Measurements from ENCODE around the gene PHF2. TPM values are rescaled to one million over a fixed set of nuclear protein-coding genes. Genes with fewer than 3 reads are reported as not detected.

PHF2 gene
- polyA plus RNA-seq, 4 donors, result 8.6 to 21.2 (median 12.8) TPM

DNA sequence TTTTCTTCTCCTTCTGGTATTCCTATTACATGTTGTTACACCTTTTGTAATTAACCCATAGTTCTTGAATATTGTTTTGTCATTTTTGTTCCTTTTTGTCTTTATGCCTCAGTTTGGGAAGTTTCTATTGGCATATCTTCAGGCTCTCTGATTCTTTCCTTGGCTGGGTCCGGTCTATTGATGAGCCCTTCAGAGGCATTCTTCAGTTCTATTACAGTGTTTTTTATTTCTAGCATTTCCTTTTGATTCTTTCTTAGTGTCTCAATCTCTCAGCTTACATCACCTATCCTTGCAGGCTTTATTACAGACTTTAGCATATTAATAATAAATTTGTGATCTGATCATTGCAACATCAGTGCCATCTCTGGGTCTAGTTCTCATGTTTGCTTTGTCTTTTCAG lies 33.8 kb downstream of the PHF2 start:
- WGBS, 3 donors, result 98 to 100% (median 100%) methylated on average over 1 of the region's 1 CpG
- DNase-seq, result no peak

DNA sequence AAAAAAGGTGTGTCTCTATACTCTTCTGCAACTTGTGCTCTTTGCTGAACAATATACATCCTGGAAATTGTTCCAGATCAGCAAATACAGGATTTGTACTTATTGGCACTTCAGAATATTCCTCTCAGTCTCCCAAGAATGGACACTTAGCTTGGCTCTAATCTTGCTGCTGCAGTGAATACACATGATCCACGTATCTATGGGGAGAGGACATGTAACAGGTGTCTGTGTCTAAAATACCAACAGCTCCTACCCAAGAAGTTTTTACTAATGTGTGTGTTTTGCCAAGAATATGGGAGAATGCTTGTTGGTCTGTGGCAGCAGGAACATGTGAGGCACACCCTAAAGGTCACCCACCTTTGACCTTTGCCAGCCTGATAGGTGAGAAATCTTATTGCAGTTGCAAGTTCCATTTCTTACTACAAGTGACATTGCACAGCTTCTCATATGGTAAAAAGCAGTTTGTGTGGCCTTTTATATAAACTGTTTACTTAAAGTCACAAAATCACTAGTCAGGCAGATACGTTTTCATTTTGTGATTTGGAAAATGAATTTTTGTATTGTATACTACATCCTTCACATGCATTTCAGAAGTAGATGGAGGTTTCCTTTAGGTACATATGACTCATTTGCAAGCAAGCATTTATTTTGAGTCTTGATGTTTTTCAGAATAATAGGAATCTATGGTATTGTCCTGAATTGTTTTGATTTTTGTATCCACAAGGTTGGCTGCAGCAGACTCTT lies 35.8 kb downstream of the PHF2 start:
- Histone ChIP-seq H3K4me1 (ENCODE audit: control insufficient read depth in 3 of 3, insufficient read depth in 2 of 3, low read depth in 1 of 3, low read length in 2 of 3) (no peaks in the 10 kb centered on the region), H3K36me3 (ENCODE audit: control insufficient read depth in 3 of 3, insufficient read depth in 2 of 3, low read depth in 1 of 3, low read length in 3 of 3) (peaks cover 0 to 12% (median 0%) of the 10 kb centered on the region in 3 donors), H3K27me3 (ENCODE audit: control insufficient read depth in 3 of 3, insufficient read depth in 3 of 3, low read length in 3 of 3) (no peaks in the 10 kb centered on the region), H3K9me3 (ENCODE audit: control insufficient read depth in 2 of 2, insufficient read depth in 1 of 2, low read depth in 1 of 2, low read length in 1 of 2) (peaks cover 0 to 20% of the 10 kb centered on the region in 2 donors), H3K4me3 (ENCODE audit: low read depth in 1 of 3, low read length in 3 of 3) (no peak overlapping the region), H3K27ac (ENCODE audit: low read depth in 1 of 3, low read length in 2 of 3) (no peak overlapping the region)
- no peak for FAIRE-seq
- peak in 1 of 2 donors; percentile 29 for DNase-seq
- WGBS, 3 donors, result 47 to 57% (median 52%) methylated on average over 2 of the region's 2 CpGs

More for the DNA sequence above, 33.8 kb downstream of the PHF2 start:
- no peak for FAIRE-seq
- H3K27me3 ChIP-seq (ENCODE audit: control insufficient read depth in 3 of 3, insufficient read depth in 3 of 3, low read length in 3 of 3), result no peaks in the 10 kb centered on the region
- H3K9me3 ChIP-seq (ENCODE audit: control insufficient read depth in 2 of 2, insufficient read depth in 1 of 2, low read depth in 1 of 2, low read length in 1 of 2), result peaks cover 0 to 25% of the 10 kb centered on the region in 2 donors
- H3K4me3 ChIP-seq (ENCODE audit: low read depth in 1 of 3, low read length in 3 of 3), result no peak overlapping the region
- peaks cover 0 to 12% (median 0%) of the 10 kb centered on the region in 3 donors for H3K36me3 ChIP-seq (ENCODE audit: control insufficient read depth in 3 of 3, insufficient read depth in 2 of 3, low read depth in 1 of 3, low read length in 3 of 3)
- no peak overlapping the region for H3K27ac ChIP-seq (ENCODE audit: low read depth in 1 of 3, low read length in 2 of 3)
- no peaks in the 10 kb centered on the region for H3K4me1 ChIP-seq (ENCODE audit: control insufficient read depth in 3 of 3, insufficient read depth in 2 of 3, low read depth in 1 of 3, low read length in 2 of 3)

DNA sequence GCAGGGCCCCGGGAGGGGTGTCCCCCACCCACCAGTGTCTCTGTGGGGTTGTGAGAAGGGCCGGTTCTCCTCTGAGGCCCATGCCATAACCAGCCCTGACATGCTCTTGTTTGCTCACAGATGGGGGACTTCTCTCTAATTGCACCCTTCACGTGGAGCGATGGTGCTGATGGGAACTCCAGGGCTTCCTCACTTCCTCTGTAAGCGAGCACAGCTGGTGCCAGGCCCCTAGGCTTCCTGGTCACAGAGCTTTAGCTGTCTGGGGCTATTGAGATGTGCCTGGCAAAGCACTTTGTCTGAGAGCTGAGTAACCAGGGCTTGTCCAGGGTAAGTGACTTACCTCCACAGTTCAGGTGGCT lies 36.4 kb downstream of the PHF2 start:
- Histone ChIP-seq H3K9me3 (ENCODE audit: control insufficient read depth in 2 of 2, insufficient read depth in 1 of 2, low read depth in 1 of 2, low read length in 1 of 2) (peaks cover 0 to 20% of the 10 kb centered on the region in 2 donors), H3K4me3 (ENCODE audit: low read depth in 1 of 3, low read length in 3 of 3) (no peak overlapping the region), H3K4me1 (ENCODE audit: control insufficient read depth in 3 of 3, insufficient read depth in 2 of 3, low read depth in 1 of 3, low read length in 2 of 3) (no peaks in the 10 kb centered on the region), H3K27me3 (ENCODE audit: control insufficient read depth in 3 of 3, insufficient read depth in 3 of 3, low read length in 3 of 3) (no peaks in the 10 kb centered on the region), H3K27ac (ENCODE audit: low read depth in 1 of 3, low read length in 2 of 3) (no peak overlapping the region), H3K36me3 (ENCODE audit: control insufficient read depth in 3 of 3, insufficient read depth in 2 of 3, low read depth in 1 of 3, low read length in 3 of 3) (peaks cover 0 to 14% (median 0%) of the 10 kb centered on the region in 3 donors)
- DNase-seq, result no peak
- FAIRE-seq, result no peak
- WGBS, 3 donors, result 55 to 88% (median 75%) methylated on average over 5 of the region's 5 CpGs

DNA sequence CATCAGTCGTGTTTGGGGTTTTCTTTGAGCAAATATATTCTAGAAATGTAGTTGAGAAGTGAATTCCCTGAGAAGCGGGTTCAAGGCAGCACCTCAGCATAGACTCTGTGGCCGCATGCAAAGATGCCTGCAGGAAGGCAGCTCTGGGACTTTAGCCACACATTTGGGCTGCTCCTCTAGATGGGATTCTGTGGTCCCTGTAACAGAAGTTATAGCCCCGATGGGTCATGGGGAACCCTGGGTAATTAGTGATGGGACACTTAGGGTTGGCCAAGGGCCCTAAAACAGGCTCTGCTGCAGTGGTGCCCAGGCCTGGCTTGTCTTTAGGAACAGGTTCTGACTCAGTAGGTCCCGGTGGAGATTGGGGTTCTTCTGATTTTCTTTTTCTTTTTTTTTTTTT lies 36.8 kb downstream of the PHF2 start:
- 88 to 92% (median 89%) methylated on average over 5 of the region's 5 CpGs for WGBS, 3 donors
- FAIRE-seq (no peak), DNase-seq (no peak)

DNA sequence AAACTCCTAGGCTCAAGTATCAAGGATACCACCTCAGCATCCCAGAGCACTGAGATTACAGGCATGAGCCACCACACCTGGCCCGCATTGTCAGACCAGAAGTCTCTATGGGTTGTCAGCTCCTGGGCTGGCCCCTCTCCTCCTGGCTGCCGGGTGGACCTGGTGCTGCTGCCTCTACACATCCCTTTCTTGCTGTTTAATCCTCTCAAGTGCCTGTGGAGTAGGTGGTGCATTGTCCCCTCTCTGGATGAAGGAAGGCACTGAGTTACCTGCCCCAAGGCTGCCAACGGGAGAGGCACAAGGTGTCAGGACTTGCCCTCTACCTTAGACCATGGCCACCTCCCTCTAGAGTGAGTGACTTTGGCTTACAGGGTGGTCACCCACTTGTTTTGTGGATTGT lies 37.4 kb downstream of the PHF2 start:
- Histone ChIP-seq H3K4me1 (ENCODE audit: control insufficient read depth in 3 of 3, insufficient read depth in 2 of 3, low read depth in 1 of 3, low read length in 2 of 3) (no peaks in the 10 kb centered on the region), H3K27ac (ENCODE audit: low read depth in 1 of 3, low read length in 2 of 3) (no peak overlapping the region), H3K4me3 (ENCODE audit: low read depth in 1 of 3, low read length in 3 of 3) (no peak overlapping the region), H3K27me3 (ENCODE audit: control insufficient read depth in 3 of 3, insufficient read depth in 3 of 3, low read length in 3 of 3) (no peaks in the 10 kb centered on the region), H3K9me3 (ENCODE audit: control insufficient read depth in 2 of 2, insufficient read depth in 1 of 2, low read depth in 1 of 2, low read length in 1 of 2) (peaks cover 0 to 15% of the 10 kb centered on the region in 2 donors), H3K36me3 (ENCODE audit: control insufficient read depth in 3 of 3, insufficient read depth in 2 of 3, low read depth in 1 of 3, low read length in 3 of 3) (peaks cover 0 to 18% (median 0%) of the 10 kb centered on the region in 3 donors)
- DNase-seq (no peak), FAIRE-seq (no peak)
- WGBS, 3 donors, result 61 to 89% (median 65%) methylated on average over 3 of the region's 3 CpGs

More for the DNA sequence above, 36.8 kb downstream of the PHF2 start:
- H3K36me3 ChIP-seq (ENCODE audit: control insufficient read depth in 3 of 3, insufficient read depth in 2 of 3, low read depth in 1 of 3, low read length in 3 of 3), result peaks cover 0 to 17% (median 0%) of the 10 kb centered on the region in 3 donors
- peaks cover 0 to 16% of the 10 kb centered on the region in 2 donors for H3K9me3 ChIP-seq (ENCODE audit: control insufficient read depth in 2 of 2, insufficient read depth in 1 of 2, low read depth in 1 of 2, low read length in 1 of 2)
- no peak overlapping the region for H3K27ac ChIP-seq (ENCODE audit: low read depth in 1 of 3, low read length in 2 of 3)
- H3K4me1 ChIP-seq (ENCODE audit: control insufficient read depth in 3 of 3, insufficient read depth in 2 of 3, low read depth in 1 of 3, low read length in 2 of 3), result no peaks in the 10 kb centered on the region
- H3K27me3 ChIP-seq (ENCODE audit: control insufficient read depth in 3 of 3, insufficient read depth in 3 of 3, low read length in 3 of 3), result no peaks in the 10 kb centered on the region
- no peak overlapping the region for H3K4me3 ChIP-seq (ENCODE audit: low read depth in 1 of 3, low read length in 3 of 3)

DNA sequence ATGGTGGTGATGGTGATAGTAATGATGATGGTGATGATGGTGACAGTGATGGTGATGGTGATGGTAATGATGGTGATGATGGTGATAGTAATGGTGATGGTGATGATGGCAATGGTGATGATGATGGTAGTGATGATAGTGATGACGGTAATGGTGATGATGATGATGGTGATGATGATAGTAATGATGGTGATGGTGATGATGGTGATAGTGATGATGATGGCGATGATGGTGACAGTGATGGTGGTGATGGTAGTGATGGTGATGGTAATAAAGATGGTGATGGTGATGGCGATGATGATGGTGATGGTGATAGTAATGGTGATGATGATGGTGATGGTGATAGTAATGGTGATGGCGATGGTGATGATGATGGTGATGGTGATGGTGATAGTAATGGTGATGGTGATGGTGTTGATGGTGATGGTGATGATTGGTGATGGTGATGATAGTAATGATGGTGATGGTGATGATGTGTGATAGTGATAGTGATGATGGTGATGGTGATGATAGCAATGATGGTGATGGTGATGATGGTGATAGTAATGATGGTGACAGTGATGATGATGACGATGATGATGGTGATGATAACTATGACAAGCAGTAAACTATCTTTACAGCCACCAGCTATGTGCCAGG lies 38.6 kb downstream of the PHF2 start:
- Histone ChIP-seq H3K36me3 (ENCODE audit: control insufficient read depth in 3 of 3, insufficient read depth in 2 of 3, low read depth in 1 of 3, low read length in 3 of 3) (peaks cover 0 to 24% (median 0%) of the 10 kb centered on the region in 3 donors), H3K4me1 (ENCODE audit: control insufficient read depth in 3 of 3, insufficient read depth in 2 of 3, low read depth in 1 of 3, low read length in 2 of 3) (no peaks in the 10 kb centered on the region), H3K27me3 (ENCODE audit: control insufficient read depth in 3 of 3, insufficient read depth in 3 of 3, low read length in 3 of 3) (no peaks in the 10 kb centered on the region), H3K9me3 (ENCODE audit: control insufficient read depth in 2 of 2, insufficient read depth in 1 of 2, low read depth in 1 of 2, low read length in 1 of 2) (peaks cover 0 to 8% of the 10 kb centered on the region in 2 donors), H3K27ac (ENCODE audit: low read depth in 1 of 3, low read length in 2 of 3) (no peak overlapping the region), H3K4me3 (ENCODE audit: low read depth in 1 of 3, low read length in 3 of 3) (no peak overlapping the region)
- DNase-seq (no peak), FAIRE-seq (no peak)
- 84 to 88% (median 88%) methylated on average over 5 of the region's 5 CpGs for WGBS, 3 donors

DNA sequence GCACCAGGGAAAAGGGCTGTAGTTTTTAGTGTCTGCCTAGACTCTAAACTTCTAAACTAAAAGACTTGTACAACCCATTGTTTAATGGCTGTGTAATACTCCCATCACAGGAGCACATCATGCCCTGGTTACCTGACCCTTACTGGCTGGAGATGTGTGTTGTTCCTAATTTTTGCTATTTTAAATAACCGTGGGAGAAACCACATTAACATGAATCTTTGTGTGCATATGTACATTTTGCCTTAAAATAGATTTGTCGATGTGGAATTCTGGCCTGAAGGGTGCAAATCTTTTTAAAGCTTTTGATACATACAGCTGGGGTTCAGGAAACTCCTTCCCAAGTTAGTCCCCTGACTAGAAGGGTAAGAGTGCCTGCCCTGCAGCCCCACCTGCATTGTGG lies 39.7 kb downstream of the PHF2 start:
- FAIRE-seq, result no peak
- 85 to 87% (median 85%) methylated on average over 2 of the region's 2 CpGs for WGBS, 3 donors
- H3K27ac ChIP-seq (ENCODE audit: low read depth in 1 of 3, low read length in 2 of 3), result no peak overlapping the region

DNA sequence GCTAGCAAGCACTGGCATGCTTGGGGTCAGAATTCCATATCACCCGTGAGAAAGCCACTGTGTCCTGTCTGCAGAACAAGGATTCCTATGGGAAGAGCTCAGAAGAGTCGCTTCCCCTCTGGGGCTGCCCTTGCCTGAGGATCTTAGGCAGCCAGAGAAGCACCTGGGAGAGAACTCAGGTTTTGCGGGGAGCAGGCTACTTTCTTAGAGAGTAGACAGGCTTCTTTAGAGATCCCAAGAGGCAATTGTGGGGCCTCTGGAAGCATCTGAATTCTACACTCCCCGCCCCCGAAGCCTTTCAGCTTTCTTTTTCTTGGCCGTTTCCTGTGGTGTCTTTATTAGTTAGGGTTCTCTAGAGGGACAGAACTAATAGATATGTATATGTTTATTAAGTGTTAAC lies 40.9 kb downstream of the PHF2 start:
- Histone ChIP-seq H3K4me1 (ENCODE audit: control insufficient read depth in 3 of 3, insufficient read depth in 2 of 3, low read depth in 1 of 3, low read length in 2 of 3) (peaks cover 0 to 2% (median 0%) of the 10 kb centered on the region in 3 donors), H3K9me3 (ENCODE audit: control insufficient read depth in 2 of 2, insufficient read depth in 1 of 2, low read depth in 1 of 2, low read length in 1 of 2) (no peaks in the 10 kb centered on the region), H3K27me3 (ENCODE audit: control insufficient read depth in 3 of 3, insufficient read depth in 3 of 3, low read length in 3 of 3) (no peaks in the 10 kb centered on the region), H3K4me3 (ENCODE audit: low read depth in 1 of 3, low read length in 3 of 3) (no peak overlapping the region), H3K36me3 (ENCODE audit: control insufficient read depth in 3 of 3, insufficient read depth in 2 of 3, low read depth in 1 of 3, low read length in 3 of 3) (peaks cover 0 to 25% (median 0%) of the 10 kb centered on the region in 3 donors), H3K27ac (ENCODE audit: low read depth in 1 of 3, low read length in 2 of 3) (no peak overlapping the region)
- 73 to 83% (median 78%) methylated on average over 6 of the region's 6 CpGs for WGBS, 3 donors
- FAIRE-seq (no peak), DNase-seq (no peak)

More for the DNA sequence above, 39.7 kb downstream of the PHF2 start:
- Histone ChIP-seq H3K36me3 (ENCODE audit: control insufficient read depth in 3 of 3, insufficient read depth in 2 of 3, low read depth in 1 of 3, low read length in 3 of 3) (peaks cover 0 to 22% (median 0%) of the 10 kb centered on the region in 3 donors), H3K9me3 (ENCODE audit: control insufficient read depth in 2 of 2, insufficient read depth in 1 of 2, low read depth in 1 of 2, low read length in 1 of 2) (no peaks in the 10 kb centered on the region), H3K27me3 (ENCODE audit: control insufficient read depth in 3 of 3, insufficient read depth in 3 of 3, low read length in 3 of 3) (no peaks in the 10 kb centered on the region), H3K4me1 (ENCODE audit: control insufficient read depth in 3 of 3, insufficient read depth in 2 of 3, low read depth in 1 of 3, low read length in 2 of 3) (no peaks in the 10 kb centered on the region), H3K4me3 (ENCODE audit: low read depth in 1 of 3, low read length in 3 of 3) (no peak overlapping the region)
- DNase-seq, result no peak

Data from small intestine (tissue), 7 donors.